ENCODE results near the gene PPP2R3B. TPM values are rescaled to one million over a fixed set of nuclear protein-coding genes. Genes with fewer than 3 reads are reported as not detected.

The PPP2R3B gene
- total and polyA plus RNA-seq, 2 donors (not counting 1 experiment from before 2014, with no cell fraction given): 43.3 to 47.6 TPM

DNA sequence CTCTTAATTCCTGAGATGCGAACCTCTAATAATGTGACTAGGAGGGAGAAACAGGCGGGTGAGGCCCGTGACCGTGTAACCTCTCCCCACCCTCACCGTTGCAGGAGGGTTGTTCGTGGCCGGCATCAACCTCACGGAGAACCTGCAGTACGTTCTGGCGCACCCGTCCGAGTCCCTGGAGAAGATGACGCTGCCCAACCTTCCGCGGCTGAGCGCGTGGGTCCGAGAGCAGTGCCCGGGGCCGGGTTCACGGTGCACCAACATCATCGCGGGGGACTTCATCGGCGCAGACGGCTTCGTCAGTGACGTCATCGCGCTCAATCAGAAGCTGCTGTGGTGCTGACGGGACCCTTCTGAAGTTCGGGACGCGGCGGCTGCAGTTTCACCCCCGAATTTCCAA lies 87.7 kb downstream of the PPP2R3B start:
- peaks cover 1 to 12% of the 10 kb centered on the region in 2 experiments for H3K36me3 ChIP-seq (replicated peaks in 1 of 2; ENCODE audit: control extremely low read depth in 1 of 2, control insufficient read depth in 1 of 2, extremely low read depth in 1 of 2, insufficient read depth in 2 of 2, low read length in 1 of 2)
- no peak overlapping the region for H3K27ac ChIP-seq (ENCODE audit: low read length in 2 of 2)
- WGBS (ENCODE audit: insufficient coverage): 99% methylated on average over 36 of the region's 36 CpGs

DNA sequence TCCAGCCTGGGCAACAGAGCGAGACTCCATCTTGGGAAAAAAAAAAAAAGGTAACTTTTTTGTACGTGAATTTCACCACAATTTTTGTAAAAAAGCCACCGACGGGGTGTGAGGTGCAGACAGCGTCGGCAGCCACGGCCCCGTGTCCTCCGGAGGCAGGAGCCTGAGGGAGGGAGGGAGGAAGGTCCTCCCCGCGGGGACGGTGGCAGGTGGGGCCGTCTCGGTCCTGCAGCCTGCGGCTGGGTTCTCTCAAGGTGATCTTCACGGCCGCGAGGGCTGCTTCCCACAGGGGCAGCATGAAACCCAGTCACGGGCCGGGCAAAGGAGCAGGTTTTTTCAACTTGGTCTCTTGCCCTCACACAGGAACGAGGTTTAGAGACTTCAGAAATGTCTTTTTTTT lies 91.6 kb downstream of the PPP2R3B start:
- no peaks in the 10 kb centered on the region for H3K27me3 Mint-ChIP-seq
- DNase-seq: no peak

More for the DNA sequence above, 87.7 kb downstream of the PPP2R3B start:
- no peak for DNase-seq
- TF ChIP-seq, protein P1, sequence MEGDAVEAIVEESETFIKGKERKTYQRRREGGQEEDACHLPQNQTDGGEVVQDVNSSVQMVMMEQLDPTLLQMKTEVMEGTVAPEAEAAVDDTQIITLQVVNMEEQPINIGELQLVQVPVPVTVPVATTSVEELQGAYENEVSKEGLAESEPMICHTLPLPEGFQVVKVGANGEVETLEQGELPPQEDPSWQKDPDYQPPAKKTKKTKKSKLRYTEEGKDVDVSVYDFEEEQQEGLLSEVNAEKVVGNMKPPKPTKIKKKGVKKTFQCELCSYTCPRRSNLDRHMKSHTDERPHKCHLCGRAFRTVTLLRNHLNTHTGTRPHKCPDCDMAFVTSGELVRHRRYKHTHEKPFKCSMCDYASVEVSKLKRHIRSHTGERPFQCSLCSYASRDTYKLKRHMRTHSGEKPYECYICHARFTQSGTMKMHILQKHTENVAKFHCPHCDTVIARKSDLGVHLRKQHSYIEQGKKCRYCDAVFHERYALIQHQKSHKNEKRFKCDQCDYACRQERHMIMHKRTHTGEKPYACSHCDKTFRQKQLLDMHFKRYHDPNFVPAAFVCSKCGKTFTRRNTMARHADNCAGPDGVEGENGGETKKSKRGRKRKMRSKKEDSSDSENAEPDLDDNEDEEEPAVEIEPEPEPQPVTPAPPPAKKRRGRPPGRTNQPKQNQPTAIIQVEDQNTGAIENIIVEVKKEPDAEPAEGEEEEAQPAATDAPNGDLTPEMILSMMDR (IDR thresholded peaks at IDR 0.05): no peak
- TF ChIP-seq EZH2 (IDR thresholded peaks at IDR 0.05; ENCODE audit: borderline replicate concordance, insufficient read depth, low read depth, low read length, poor library complexity, severe bottlenecking): no peak
- Histone ChIP-seq H3K9me3 (ENCODE audit: control extremely low read depth in 1 of 3, control insufficient read depth in 2 of 3, insufficient read depth in 1 of 3, low read length in 2 of 3) (peaks cover 0 to 15% (median 0%) of the 10 kb centered on the region in 3 donors), H3K9ac (ENCODE audit: low read length) (no peak overlapping the region), H3K79me2 (ENCODE audit: control insufficient read depth, insufficient read depth, low read length) (no peaks in the 10 kb centered on the region), H4K20me1 (ENCODE audit: control insufficient read depth, insufficient read depth, low read length, poor library complexity, severe bottlenecking) (no peaks in the 10 kb centered on the region), H3K4me3 (ENCODE audit: control extremely low read depth in 1 of 5, extremely low read depth in 1 of 5, insufficient read depth in 1 of 5, low read depth in 2 of 5, low read length in 4 of 5) (no peak overlapping the region), H3K4me1 (ENCODE audit: control insufficient read depth in 2 of 2, insufficient read depth in 2 of 2, low read length in 2 of 2) (no peaks in the 10 kb centered on the region), H3K27me3 (replicated peaks in 1 of 4; ENCODE audit: control extremely low read depth in 1 of 4, control insufficient read depth in 3 of 4, insufficient read depth in 4 of 4, low read length in 3 of 4) (no peaks in the 10 kb centered on the region), H2AFZ (ENCODE audit: insufficient read depth, low read depth, low read length, poor library complexity, severe bottlenecking) (no peak overlapping the region), H3K4me2 (replicated peaks; ENCODE audit: low read depth, low read length, poor library complexity, severe bottlenecking) (no peak overlapping the region)
- Mint-ChIP-seq H3K9me3 (ENCODE audit: insufficient read depth) (no peaks in the 10 kb centered on the region), H3K27me3 (no peaks in the 10 kb centered on the region), H3K4me3 (no peak overlapping the region), H3K27ac (no peak overlapping the region), H3K4me1 (no peaks in the 10 kb centered on the region)
- ChIA-PET CTCF (no interaction called here), POLR2A (no interaction called here)
- intact Hi-C loops (cut with micrococcal nuclease): no loop called here
- ATAC-seq (ENCODE audit: low read depth): no peak

More for the DNA sequence above, 91.6 kb downstream of the PPP2R3B start:
- Mint-ChIP-seq H3K27ac (no peak overlapping the region), H3K4me1 (no peaks in the 10 kb centered on the region), H3K4me3 (no peak overlapping the region), H3K9me3 (ENCODE audit: insufficient read depth) (no peaks in the 10 kb centered on the region)
- H3K4me3 ChIP-seq (ENCODE audit: control extremely low read depth in 1 of 5, extremely low read depth in 1 of 5, insufficient read depth in 1 of 5, low read depth in 2 of 5, low read length in 4 of 5): no peak overlapping the region
- POLR2A ChIA-PET: no interaction called here
- no peak overlapping the region for H3K27ac ChIP-seq (ENCODE audit: low read length in 2 of 2)
- CTCF ChIA-PET: no interaction called here
- peaks cover 1 to 23% of the 10 kb centered on the region in 2 experiments for H3K36me3 ChIP-seq (replicated peaks in 1 of 2; ENCODE audit: control extremely low read depth in 1 of 2, control insufficient read depth in 1 of 2, extremely low read depth in 1 of 2, insufficient read depth in 2 of 2, low read length in 1 of 2)
- no peaks in the 10 kb centered on the region for H3K4me1 ChIP-seq (ENCODE audit: control insufficient read depth in 2 of 2, insufficient read depth in 2 of 2, low read length in 2 of 2)
- ATAC-seq (ENCODE audit: low read depth): no peak
- intact Hi-C loops (cut with micrococcal nuclease): no loop called here
- H3K4me2 ChIP-seq (replicated peaks; ENCODE audit: low read depth, low read length, poor library complexity, severe bottlenecking): no peak overlapping the region
- H3K9ac ChIP-seq (ENCODE audit: low read length): no peak overlapping the region
- no peaks in the 10 kb centered on the region for H3K27me3 ChIP-seq (replicated peaks in 1 of 4; ENCODE audit: control extremely low read depth in 1 of 4, control insufficient read depth in 3 of 4, insufficient read depth in 4 of 4, low read length in 3 of 4)
- whole genome bisulfite sequencing (ENCODE audit: insufficient coverage): 93% methylated on average over 20 of the region's 21 CpGs
- peaks cover 0 to 17% (median 0%) of the 10 kb centered on the region in 3 donors for H3K9me3 ChIP-seq (ENCODE audit: control extremely low read depth in 1 of 3, control insufficient read depth in 2 of 3, insufficient read depth in 1 of 3, low read length in 2 of 3)
- H4K20me1 ChIP-seq (ENCODE audit: control insufficient read depth, insufficient read depth, low read length, poor library complexity, severe bottlenecking): no peaks in the 10 kb centered on the region
- TF ChIP-seq EZH2 (IDR thresholded peaks at IDR 0.05; ENCODE audit: borderline replicate concordance, insufficient read depth, low read depth, low read length, poor library complexity, severe bottlenecking): no peak
- TF ChIP-seq, protein P1 (IDR thresholded peaks at IDR 0.05): no peak
- H3K79me2 ChIP-seq (ENCODE audit: control insufficient read depth, insufficient read depth, low read length): no peaks in the 10 kb centered on the region
- H2AFZ ChIP-seq (ENCODE audit: insufficient read depth, low read depth, low read length, poor library complexity, severe bottlenecking): no peak overlapping the region
